Measurements from ENCODE around the gene JCHAIN.

DNA sequence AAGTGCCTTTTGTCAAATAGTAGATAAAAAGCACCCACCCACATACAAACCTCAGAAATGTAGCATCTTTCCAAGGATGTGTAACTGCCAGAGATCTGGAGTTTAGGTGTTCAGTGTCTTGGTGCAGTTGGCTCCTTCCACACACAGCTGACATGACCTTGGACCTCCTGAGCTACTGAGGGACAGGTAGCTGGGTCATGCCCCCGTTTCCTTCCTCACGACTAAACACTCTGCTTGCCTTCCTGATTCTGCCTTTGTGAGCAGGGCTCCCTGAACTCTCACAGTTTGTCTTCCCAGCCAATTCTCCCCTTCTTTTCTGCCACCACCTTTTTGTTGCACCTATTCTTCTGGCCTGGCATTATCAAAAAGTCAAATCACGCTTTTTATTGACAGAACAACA, 45.3 kb upstream of the JCHAIN start:
- no peak for TF ChIP-seq EZH2 (IDR thresholded peaks at IDR 0.05; ENCODE audit: low read length, missing control alignments)
- TF ChIP-seq, protein P1, sequence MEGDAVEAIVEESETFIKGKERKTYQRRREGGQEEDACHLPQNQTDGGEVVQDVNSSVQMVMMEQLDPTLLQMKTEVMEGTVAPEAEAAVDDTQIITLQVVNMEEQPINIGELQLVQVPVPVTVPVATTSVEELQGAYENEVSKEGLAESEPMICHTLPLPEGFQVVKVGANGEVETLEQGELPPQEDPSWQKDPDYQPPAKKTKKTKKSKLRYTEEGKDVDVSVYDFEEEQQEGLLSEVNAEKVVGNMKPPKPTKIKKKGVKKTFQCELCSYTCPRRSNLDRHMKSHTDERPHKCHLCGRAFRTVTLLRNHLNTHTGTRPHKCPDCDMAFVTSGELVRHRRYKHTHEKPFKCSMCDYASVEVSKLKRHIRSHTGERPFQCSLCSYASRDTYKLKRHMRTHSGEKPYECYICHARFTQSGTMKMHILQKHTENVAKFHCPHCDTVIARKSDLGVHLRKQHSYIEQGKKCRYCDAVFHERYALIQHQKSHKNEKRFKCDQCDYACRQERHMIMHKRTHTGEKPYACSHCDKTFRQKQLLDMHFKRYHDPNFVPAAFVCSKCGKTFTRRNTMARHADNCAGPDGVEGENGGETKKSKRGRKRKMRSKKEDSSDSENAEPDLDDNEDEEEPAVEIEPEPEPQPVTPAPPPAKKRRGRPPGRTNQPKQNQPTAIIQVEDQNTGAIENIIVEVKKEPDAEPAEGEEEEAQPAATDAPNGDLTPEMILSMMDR (conservative IDR thresholded peaks at IDR 0.05 in 1 of 2, IDR thresholded peaks at IDR 0.05 in 1 of 2; ENCODE audit: low read depth in 1 of 2, low read length in 2 of 2): no peak

Measured in fibroblast of lung (primary cell).